HEK293 (cell line): Measurements from ENCODE around the gene FOXO3.

Experiments used
- CTCF ChIA-PET: fragments of 350-600 bp; formaldehyde crosslinking; extraction: SDS; loops from one replicate; lab custom pipeline; 2021; ENCODE audit warnings: antibody characterized with exemption; lab: Yijun Ruan, JAX
- POLR2A ChIA-PET: fragments of 300-600 bp; formaldehyde crosslinking; extraction: SDS; loops from one replicate; lab custom pipeline; 2020; ENCODE audit warnings: antibody characterized with exemption, inconsistent platforms; lab: Yijun Ruan, JAX
- H3K27ac ChIP-seq: fragments of 200-500 bp; sonication (Bioruptor generic); 2 replicates; pipeline ENCODE4 v1.5.1; 2014; ENCODE audit warnings: low read depth, low read length, control low read depth, inconsistent platforms; ENCODE audit errors: extremely low read depth
- H3K36me3 ChIP-seq, 2 experiments: fragments of 200-500 bp in 1 of 2; sonication (Bioruptor generic) in 1 of 2; 1 replicate in 1 of 2; 2 replicates in 1 of 2; pipeline ENCODE4 v1.5.1; 2014 to 2017; ENCODE audit warnings: inconsistent platforms in 2 of 2, low read length in 2 of 2; ENCODE audit not compliant: control insufficient read depth in 2 of 2, insufficient read depth in 1 of 2
- H3K4me1 ChIP-seq: fragments of 200-500 bp; sonication (Bioruptor generic); 2 replicates; pipeline ENCODE4 v1.5.1; 2014; ENCODE audit warnings: mild to moderate bottlenecking, low read length, inconsistent platforms; ENCODE audit not compliant: control insufficient read depth, insufficient read depth
- H3K4me3 ChIP-seq: 2 replicates; pipeline ENCODE4 v1.5.1; 2011; ENCODE audit warnings: low read depth, mild to moderate bottlenecking, control low read depth, low read length, moderate library complexity
- H3K9me3 ChIP-seq: fragments of 200-500 bp; sonication (Bioruptor generic); 2 replicates; pipeline ENCODE4 v1.5.1; 2014; ENCODE audit warnings: low read depth, low read length, inconsistent platforms; ENCODE audit not compliant: control insufficient read depth, insufficient read depth
- BCL6B ChIP-seq: fragments of 450-650 bp; formaldehyde crosslinking; IDR thresholded peaks from 2 replicates; pipeline ENCODE4 v1.5.1; 2017; ENCODE audit warnings: missing biosample characterization, missing genetic modification characterization
- EGR2 ChIP-seq: fragments of 450-650 bp; formaldehyde crosslinking; IDR thresholded peaks from 2 replicates; pipeline ENCODE4 v1.5.1; 2016; ENCODE audit warnings: low read depth, missing biosample characterization, missing genetic modification characterization
- FEZF1 ChIP-seq: fragments of 450-650 bp; formaldehyde crosslinking; IDR thresholded peaks from 2 replicates; pipeline ENCODE4 v1.5.1; 2016; ENCODE audit warnings: missing biosample characterization, missing genetic modification characterization
- GFI1B ChIP-seq: fragments of 450-650 bp; formaldehyde crosslinking; IDR thresholded peaks from 2 replicates; pipeline ENCODE4 v1.5.1; 2016; ENCODE audit warnings: missing biosample characterization, missing genetic modification characterization
- GLIS2 ChIP-seq: fragments of 450-650 bp; formaldehyde crosslinking; IDR thresholded peaks from 2 replicates; pipeline ENCODE4 v1.5.1; 2016; ENCODE audit warnings: missing biosample characterization, missing genetic modification characterization
- KLF1 ChIP-seq: fragments of 450-650 bp; formaldehyde crosslinking; IDR thresholded peaks from 2 replicates; pipeline ENCODE4 v1.5.1; 2016; ENCODE audit warnings: missing biosample characterization, missing genetic modification characterization
- MYNN ChIP-seq: fragments of 450-650 bp; formaldehyde crosslinking; IDR thresholded peaks from 2 replicates; pipeline ENCODE4 v1.5.1; 2016; ENCODE audit warnings: missing biosample characterization, missing genetic modification characterization, borderline replicate concordance
- OVOL3 ChIP-seq: fragments of 450-650 bp; formaldehyde crosslinking; IDR thresholded peaks from 2 replicates; pipeline ENCODE4 v1.5.1; 2016; ENCODE audit warnings: missing biosample characterization, missing genetic modification characterization
- SCRT1 ChIP-seq: fragments of 450-650 bp; formaldehyde crosslinking; IDR thresholded peaks from 2 replicates; pipeline ENCODE4 v1.5.1; 2016; ENCODE audit warnings: missing biosample characterization, missing genetic modification characterization, borderline replicate concordance
- TRIM28 ChIP-seq: IDR thresholded peaks from 2 replicates; pipeline ENCODE4 v1.6.1; 2011; ENCODE audit warnings: low read length, control low read depth, borderline replicate concordance
- ZBTB44 ChIP-seq: fragments of 450-650 bp; IDR thresholded peaks from 2 replicates; pipeline ENCODE4 v1.5.1; 2018; ENCODE audit warnings: missing biosample characterization, mild to moderate bottlenecking, missing genetic modification characterization
- ZBTB49 ChIP-seq: fragments of 450-650 bp; formaldehyde crosslinking; IDR thresholded peaks from 2 replicates; pipeline ENCODE4 v1.5.1; 2016; ENCODE audit warnings: missing biosample characterization, missing genetic modification characterization, low read depth
- ZFHX2 ChIP-seq: fragments of 450-650 bp; formaldehyde crosslinking; conservative IDR thresholded peaks from 2 replicates; pipeline ENCODE4 v1.5.1; 2016; ENCODE audit warnings: missing biosample characterization, missing genetic modification characterization
- ZFP41 ChIP-seq: fragments of 450-650 bp; formaldehyde crosslinking; IDR thresholded peaks from 2 replicates; pipeline ENCODE4 v1.5.1; 2016; ENCODE audit warnings: missing biosample characterization, missing genetic modification characterization, borderline replicate concordance
- ZNF132 ChIP-seq: fragments of 450-650 bp; formaldehyde crosslinking; IDR thresholded peaks from 2 replicates; pipeline ENCODE4 v1.5.1; 2017; ENCODE audit warnings: missing biosample characterization, missing genetic modification characterization, borderline replicate concordance
- ZNF174 ChIP-seq: fragments of 450-650 bp; formaldehyde crosslinking; IDR thresholded peaks from 2 replicates; pipeline ENCODE4 v1.5.0; 2017; ENCODE audit warnings: missing biosample characterization, mild to moderate bottlenecking, missing genetic modification characterization
- ZNF202 ChIP-seq: fragments of 450-650 bp; formaldehyde crosslinking; IDR thresholded peaks from 2 replicates; pipeline ENCODE4 v1.5.1; 2016; ENCODE audit warnings: missing biosample characterization, missing genetic modification characterization, borderline replicate concordance
- ZNF214 ChIP-seq: fragments of 450-650 bp; formaldehyde crosslinking; IDR thresholded peaks from 2 replicates; pipeline ENCODE4 v1.5.1; 2017; ENCODE audit warnings: missing biosample characterization, mild to moderate bottlenecking, missing genetic modification characterization, borderline replicate concordance
- ZNF335 ChIP-seq: fragments of 450-650 bp; formaldehyde crosslinking; conservative IDR thresholded peaks from 2 replicates; pipeline ENCODE4 v1.5.1; 2016; ENCODE audit warnings: missing biosample characterization, missing genetic modification characterization
- ZNF354C ChIP-seq: fragments of 450-650 bp; formaldehyde crosslinking; IDR thresholded peaks from 2 replicates; pipeline ENCODE4 v1.5.1; 2016; ENCODE audit warnings: missing biosample characterization, missing genetic modification characterization, low read depth, borderline replicate concordance
- ZNF585B ChIP-seq: fragments of 450-650 bp; formaldehyde crosslinking; IDR thresholded peaks from 2 replicates; pipeline ENCODE4 v1.5.1; 2016; ENCODE audit warnings: missing biosample characterization, missing genetic modification characterization
- ZNF600 ChIP-seq: fragments of 450-650 bp; formaldehyde crosslinking; IDR thresholded peaks from 2 replicates; pipeline ENCODE4 v1.5.1; 2016; ENCODE audit warnings: missing biosample characterization, missing genetic modification characterization
- ZNF747 ChIP-seq: fragments of 450-650 bp; formaldehyde crosslinking; IDR thresholded peaks from 2 replicates; pipeline ENCODE4 v1.5.1; 2016; ENCODE audit warnings: missing biosample characterization, missing genetic modification characterization
- TF ChIP-seq, protein P1 (sequence below): fragments of 450-650 bp; formaldehyde crosslinking; IDR thresholded peaks from 2 replicates; pipeline ENCODE4 v1.5.1; 2017; ENCODE audit warnings: missing biosample characterization, missing genetic modification characterization

The FOXO3 gene

DNA sequence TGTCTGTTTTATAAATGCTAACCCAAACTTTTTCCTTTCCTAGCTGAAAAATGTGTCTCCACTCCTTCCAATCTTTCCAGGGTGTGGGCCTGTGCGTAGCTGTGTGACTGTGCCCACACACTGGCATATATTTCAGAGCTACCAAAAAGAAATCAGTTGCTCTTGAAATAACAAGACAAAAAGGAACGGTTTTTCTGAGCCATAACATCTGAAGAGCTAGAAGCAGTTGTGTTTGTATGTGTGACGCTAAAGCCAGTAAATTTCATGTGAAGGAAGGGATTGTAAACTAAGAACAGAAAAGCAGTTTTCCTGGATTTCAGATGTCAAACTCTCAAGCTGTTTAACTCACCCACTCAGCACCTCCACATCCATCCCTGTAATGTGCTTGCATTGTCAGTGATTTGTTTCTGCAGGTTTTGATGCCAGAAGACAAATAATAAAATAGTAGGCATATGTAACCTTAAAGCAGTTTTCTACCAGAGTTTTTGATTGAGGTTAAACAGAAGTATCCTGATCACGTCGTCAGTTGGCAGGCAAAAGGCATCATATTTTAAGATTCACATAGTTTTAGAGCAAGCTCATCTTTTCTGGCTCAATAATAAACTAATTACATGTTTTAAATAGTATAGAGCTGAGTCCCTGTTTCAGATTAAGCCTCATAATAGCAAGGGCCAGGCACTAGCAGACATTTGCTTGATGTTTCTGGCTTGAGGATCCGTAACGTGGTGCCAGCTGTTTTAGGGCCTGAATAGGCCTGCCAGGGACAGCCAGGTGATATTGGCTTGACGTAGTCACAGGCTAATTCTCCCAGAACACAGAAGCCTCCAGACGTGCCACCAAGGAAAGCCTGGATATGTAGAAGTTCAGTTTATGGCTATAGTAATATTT lies 90.9 kb downstream of the FOXO3 start:
- ChIA-PET POLR2A (no interaction called here), CTCF (interaction anchor here (0.7 to 1.1 kb wide), 3 partner anchors 62 to 133 kb away, joined by 3 to 5 read pairs (median 3); no protein-coding TSS in a partner anchor)
- TF ChIP-seq ZNF600 (tag by site-specific recombination) (peak; percentile 65), BCL6B (no peak), SCRT1 (no peak), ZFHX2 (tag by site-specific recombination) (peak; percentile 41), ZNF747 (tag by site-specific recombination) (no peak), ZNF354C (tag by site-specific recombination) (no peak), ZNF174 (tag by site-specific recombination) (no peak), EGR2 (0 out of 2 replicates have a peak, but pooled peaks have one; percentile 22)
- Histone ChIP-seq H3K4me3 (no peak overlapping the region), H3K4me1 (peaks cover 26% of the 10 kb centered on the region), H3K36me3 (peaks cover 0 to 11% of the 10 kb centered on the region in 2 experiments; a peak in 1 of 3 replicates), H3K9me3 (no peaks in the 10 kb centered on the region), H3K27ac (no peak overlapping the region)

DNA sequence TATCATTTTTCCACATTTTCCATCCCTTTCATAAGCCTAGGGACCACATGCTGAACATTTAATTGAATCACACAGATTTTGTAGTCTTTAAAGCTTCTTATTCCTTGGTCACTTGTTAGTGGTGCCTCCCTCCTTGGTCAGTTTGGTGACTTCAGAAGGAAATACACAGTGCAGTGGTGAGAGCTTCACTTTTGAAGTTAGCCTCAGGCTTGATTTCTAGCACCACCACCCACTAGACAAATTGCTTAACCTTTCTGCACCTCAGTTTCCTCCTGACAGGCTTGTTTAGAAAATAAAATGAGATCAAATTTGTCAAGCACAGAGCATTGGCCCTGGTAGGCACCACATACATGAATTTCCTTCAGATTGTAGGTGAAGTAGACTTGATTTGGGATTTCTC lies 91.7 kb downstream of the FOXO3 start:
- Histone ChIP-seq H3K9me3 (no peaks in the 10 kb centered on the region), H3K36me3 (peaks cover 0 to 8% of the 10 kb centered on the region in 2 experiments; a peak in 1 of 3 replicates), H3K4me1 (peaks cover 26% of the 10 kb centered on the region), H3K27ac (no peak overlapping the region), H3K4me3 (no peak overlapping the region)
- TF ChIP-seq TRIM28 (no peak), ZNF214 (tag by site-specific recombination) (no peak), ZNF202 (no peak), ZNF174 (tag by site-specific recombination) (no peak), ZNF335 (tag by site-specific recombination) (no peak), GFI1B (tag by site-specific recombination) (no peak), ZBTB44 (no peak), ZNF585B (no peak), OVOL3 (tag by site-specific recombination) (no peak), GLIS2 (no peak), ZFP41 (tag by site-specific recombination) (no peak), FEZF1 (tag by site-specific recombination) (no peak), MYNN (tag by site-specific recombination) (no peak), ZNF132 (no peak), ZBTB49 (tag by site-specific recombination) (no peak), KLF1 (tag by site-specific recombination) (no peak)
- TF ChIP-seq, protein P1, sequence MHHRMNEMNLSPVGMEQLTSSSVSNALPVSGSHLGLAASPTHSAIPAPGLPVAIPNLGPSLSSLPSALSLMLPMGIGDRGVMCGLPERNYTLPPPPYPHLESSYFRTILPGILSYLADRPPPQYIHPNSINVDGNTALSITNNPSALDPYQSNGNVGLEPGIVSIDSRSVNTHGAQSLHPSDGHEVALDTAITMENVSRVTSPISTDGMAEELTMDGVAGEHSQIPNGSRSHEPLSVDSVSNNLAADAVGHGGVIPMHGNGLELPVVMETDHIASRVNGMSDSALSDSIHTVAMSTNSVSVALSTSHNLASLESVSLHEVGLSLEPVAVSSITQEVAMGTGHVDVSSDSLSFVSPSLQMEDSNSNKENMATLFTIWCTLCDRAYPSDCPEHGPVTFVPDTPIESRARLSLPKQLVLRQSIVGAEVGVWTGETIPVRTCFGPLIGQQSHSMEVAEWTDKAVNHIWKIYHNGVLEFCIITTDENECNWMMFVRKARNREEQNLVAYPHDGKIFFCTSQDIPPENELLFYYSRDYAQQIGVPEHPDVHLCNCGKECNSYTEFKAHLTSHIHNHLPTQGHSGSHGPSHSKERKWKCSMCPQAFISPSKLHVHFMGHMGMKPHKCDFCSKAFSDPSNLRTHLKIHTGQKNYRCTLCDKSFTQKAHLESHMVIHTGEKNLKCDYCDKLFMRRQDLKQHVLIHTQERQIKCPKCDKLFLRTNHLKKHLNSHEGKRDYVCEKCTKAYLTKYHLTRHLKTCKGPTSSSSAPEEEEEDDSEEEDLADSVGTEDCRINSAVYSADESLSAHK (tag by site-specific recombination): no peak
- ChIA-PET CTCF (interaction anchor here (0.7 to 1.1 kb wide), 2 partner anchors 62 to 99 kb away, joined by 3 read pairs; no protein-coding TSS in a partner anchor), POLR2A (interaction anchor here (0.8 kb wide), 1 partner anchor 94 kb away, joined by 3 read pairs; no protein-coding TSS in a partner anchor)
